ENCODE data around the gene GALNT12. TPM values are rescaled to one million over a fixed set of nuclear protein-coding genes. Genes with fewer than 3 reads are reported as not detected.

GALNT12 gene
- total RNA-seq, 1 donor from 2014 or later, result 10.2 TPM

DNA sequence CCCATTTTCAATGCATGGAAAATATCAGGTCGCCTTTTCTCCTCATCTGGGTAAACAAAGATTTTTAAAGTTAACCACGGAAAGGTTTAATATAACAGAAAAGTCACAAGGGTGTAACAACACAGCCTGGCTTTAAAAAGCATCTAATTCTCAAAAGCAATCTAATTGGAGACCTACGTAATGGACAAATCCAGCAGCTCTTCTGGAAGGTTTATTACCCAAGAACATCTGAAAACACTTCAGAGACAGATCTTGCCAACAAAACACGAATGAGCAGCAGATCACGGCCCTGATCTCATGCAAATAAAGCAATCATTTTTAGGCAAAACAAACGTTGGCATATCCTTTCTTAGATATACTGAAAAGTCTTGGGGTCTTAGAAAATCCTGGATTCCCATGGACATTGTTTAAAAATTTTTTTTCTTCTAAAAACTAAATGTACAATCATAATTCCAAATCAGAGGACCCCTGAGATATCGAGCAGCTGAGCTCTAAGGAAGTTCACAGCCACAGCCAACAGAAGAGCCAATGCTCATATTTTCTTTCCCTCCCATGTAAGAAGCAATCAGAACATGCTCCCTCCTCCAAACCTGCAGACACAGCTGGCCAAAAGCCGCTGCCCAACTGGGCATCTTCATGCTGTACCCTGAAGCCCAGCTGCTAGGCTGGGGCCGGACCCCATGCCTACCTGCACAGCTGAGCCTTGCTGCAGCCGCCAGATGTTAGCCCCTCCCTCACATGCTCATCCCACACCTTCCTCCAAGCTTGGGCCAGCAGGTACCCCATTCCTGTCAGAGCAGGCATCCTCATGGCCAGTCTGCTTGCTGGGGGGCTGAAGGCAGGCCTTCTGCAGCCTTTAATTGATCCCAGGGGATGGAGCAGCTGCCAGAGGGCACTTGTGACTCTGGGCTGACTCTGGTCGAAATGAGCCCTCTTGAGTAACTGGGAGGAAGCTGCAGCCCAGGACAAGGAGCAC lies 22.4 kb upstream of the GALNT12 start:
- no peaks in the 10 kb centered on the region for H3K36me3 ChIP-seq (ENCODE audit: control insufficient read depth, insufficient read depth, low read length)
- TF ChIP-seq, protein P1, sequence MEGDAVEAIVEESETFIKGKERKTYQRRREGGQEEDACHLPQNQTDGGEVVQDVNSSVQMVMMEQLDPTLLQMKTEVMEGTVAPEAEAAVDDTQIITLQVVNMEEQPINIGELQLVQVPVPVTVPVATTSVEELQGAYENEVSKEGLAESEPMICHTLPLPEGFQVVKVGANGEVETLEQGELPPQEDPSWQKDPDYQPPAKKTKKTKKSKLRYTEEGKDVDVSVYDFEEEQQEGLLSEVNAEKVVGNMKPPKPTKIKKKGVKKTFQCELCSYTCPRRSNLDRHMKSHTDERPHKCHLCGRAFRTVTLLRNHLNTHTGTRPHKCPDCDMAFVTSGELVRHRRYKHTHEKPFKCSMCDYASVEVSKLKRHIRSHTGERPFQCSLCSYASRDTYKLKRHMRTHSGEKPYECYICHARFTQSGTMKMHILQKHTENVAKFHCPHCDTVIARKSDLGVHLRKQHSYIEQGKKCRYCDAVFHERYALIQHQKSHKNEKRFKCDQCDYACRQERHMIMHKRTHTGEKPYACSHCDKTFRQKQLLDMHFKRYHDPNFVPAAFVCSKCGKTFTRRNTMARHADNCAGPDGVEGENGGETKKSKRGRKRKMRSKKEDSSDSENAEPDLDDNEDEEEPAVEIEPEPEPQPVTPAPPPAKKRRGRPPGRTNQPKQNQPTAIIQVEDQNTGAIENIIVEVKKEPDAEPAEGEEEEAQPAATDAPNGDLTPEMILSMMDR (IDR thresholded peaks at IDR 0.05; ENCODE audit: insufficient read depth, low read length, poor library complexity, severe bottlenecking), result no peak
- H3K27me3 ChIP-seq (ENCODE audit: control insufficient read depth, insufficient read depth, low read length), result no peaks in the 10 kb centered on the region
- H3K4me3 ChIP-seq (ENCODE audit: low read depth, low read length), result no peak overlapping the region
- no peak for DNase-seq (ENCODE audit: low read depth)

DNA sequence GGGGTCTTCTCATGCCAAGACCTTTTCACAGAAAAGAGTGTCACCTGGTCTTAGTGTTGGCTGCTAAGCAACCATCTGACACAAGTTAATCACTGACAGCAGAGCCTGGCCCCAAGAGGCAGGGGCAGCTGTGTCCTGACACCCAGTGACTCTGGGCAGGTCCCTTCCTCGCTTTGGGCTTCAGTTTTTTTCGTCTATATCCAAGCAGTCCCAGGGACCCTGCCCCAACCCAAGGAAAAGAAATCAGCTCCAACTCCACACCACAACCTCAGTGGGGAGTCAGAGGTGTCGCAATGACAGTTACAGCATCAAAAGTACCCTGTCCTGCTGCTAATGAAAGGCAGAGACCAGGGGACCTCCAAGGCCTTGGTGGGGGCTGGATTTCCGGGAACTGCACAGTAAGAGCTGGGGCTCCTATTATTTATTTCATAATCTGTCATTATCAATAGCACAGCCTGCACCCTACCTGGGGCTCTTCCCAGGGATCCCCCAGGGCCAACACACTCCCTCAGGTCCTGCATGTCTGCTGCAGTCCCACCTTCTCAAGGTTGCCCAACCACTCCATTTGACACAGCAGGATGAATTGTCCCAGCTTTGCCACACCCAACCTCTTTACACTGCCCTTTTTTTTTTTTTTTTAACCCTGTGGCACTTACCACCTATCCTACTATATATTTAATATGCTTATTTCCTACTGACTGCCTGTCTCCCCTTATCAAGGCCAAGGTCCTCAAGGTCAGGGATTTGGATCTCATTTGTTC lies 20.5 kb upstream of the GALNT12 start:
- Histone ChIP-seq H3K36me3 (ENCODE audit: control insufficient read depth, insufficient read depth, low read length) (no peaks in the 10 kb centered on the region), H3K4me3 (ENCODE audit: low read depth, low read length) (no peak overlapping the region), H3K27me3 (ENCODE audit: control insufficient read depth, insufficient read depth, low read length) (no peaks in the 10 kb centered on the region)
- DNase-seq (ENCODE audit: low read depth), result no peak
- TF ChIP-seq, protein P1 (IDR thresholded peaks at IDR 0.05; ENCODE audit: insufficient read depth, low read length, poor library complexity, severe bottlenecking), result no peak

DNA sequence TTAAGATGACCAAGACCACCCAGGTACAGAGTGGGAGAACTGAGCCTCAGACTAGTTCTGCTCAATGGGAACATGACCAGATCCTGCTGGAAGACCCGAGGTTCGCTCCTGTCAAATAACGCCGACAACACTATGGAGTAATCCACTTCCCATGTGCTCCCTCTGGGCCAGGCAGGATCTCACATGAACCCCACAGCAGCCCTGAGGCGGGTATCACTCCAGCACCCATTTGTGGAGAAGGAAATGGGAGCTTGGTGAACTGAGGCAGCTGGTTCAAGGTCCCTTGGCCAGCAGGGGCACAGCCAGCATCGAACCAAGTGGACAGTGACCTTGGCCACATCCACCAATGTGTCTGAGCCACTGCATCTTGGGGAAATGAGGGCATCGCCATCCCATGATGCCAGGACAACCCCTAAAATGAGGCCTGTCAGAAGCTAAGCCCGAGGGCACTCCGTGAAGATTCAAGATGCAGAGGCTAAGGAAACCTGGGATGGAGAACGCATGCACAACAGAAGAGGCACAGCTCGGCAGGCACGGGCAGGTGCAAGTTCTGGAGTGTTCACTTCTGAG lies 19.6 kb upstream of the GALNT12 start:
- Histone ChIP-seq H3K4me3 (ENCODE audit: low read depth, low read length) (no peak overlapping the region), H3K27me3 (ENCODE audit: control insufficient read depth, insufficient read depth, low read length) (no peaks in the 10 kb centered on the region), H3K36me3 (ENCODE audit: control insufficient read depth, insufficient read depth, low read length) (no peaks in the 10 kb centered on the region)
- TF ChIP-seq, protein P1 (IDR thresholded peaks at IDR 0.05; ENCODE audit: insufficient read depth, low read length, poor library complexity, severe bottlenecking), result no peak
- DNase-seq (ENCODE audit: low read depth), result no peak

DNA sequence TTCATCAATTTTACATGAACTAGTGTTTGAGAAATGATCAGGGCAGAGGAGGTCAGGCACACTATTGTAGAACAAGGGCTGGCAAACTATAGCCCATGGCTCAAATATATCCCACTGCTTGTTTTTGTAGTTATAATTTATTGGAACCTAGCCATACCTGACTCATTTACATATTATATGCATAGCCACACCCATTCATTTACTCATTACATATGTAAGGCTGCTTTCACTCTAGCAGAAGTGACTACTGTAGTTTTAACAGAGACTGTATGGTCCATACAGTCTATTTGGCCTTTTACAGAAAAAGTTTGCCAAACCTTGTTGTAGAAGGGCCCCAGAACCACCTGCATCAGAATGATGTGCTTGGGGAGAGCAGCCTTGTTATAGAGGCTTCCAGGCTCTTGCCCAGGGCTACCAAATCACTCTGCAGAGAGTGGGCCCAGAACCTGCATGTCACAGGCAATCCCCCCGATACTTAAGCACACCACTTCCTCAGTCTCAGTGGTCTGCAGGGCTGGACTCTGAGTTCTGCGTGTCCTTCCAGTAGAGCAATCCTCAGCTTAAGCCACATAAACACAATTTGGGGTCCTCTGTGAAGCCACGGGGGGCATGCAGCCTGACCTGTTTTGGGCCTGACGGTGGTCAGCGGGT lies 17.9 kb upstream of the GALNT12 start:
- DNase-seq (ENCODE audit: low read depth), result no peak
- Histone ChIP-seq H3K36me3 (ENCODE audit: control insufficient read depth, insufficient read depth, low read length) (no peaks in the 10 kb centered on the region), H3K27me3 (ENCODE audit: control insufficient read depth, insufficient read depth, low read length) (no peaks in the 10 kb centered on the region), H3K4me3 (ENCODE audit: low read depth, low read length) (no peak overlapping the region)
- TF ChIP-seq, protein P1 (IDR thresholded peaks at IDR 0.05; ENCODE audit: insufficient read depth, low read length, poor library complexity, severe bottlenecking), result no peak

DNA sequence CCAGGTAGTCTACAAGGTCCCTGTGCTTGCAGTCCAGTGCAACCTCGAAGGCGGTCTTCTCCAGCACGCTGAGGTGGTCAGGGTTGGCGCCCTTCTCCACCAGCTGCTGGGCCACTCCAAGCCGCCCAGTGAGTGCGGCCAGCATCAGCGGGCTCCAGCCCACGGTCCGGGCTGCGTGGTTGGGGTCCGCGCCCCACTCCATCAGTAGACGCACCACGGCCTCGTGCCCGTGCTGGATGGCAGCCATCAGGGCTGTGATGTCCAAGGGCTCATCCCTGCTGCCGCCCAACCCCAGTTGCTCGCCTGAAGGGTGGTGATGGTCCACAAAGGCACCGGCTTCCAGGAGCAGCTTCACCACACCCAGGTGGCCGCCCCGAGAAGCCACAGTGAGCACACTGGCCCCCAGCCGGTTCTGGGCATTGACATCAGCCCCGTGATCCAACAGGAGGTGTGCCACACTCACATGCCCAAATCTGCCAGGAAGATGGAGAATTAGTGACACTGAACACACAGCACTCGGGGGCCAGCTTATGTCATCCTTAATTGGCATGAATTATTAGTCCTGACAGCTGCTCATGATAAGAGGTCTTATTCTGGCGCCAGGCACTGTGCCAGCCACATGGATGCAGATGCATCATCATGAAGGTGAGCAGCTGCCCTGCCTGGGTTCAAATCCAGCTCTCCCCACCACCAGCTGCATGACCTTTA lies 17.2 kb upstream of the GALNT12 start:
- Histone ChIP-seq H3K27me3 (ENCODE audit: control insufficient read depth, insufficient read depth, low read length) (no peaks in the 10 kb centered on the region), H3K4me3 (ENCODE audit: low read depth, low read length) (no peak overlapping the region), H3K36me3 (ENCODE audit: control insufficient read depth, insufficient read depth, low read length) (no peaks in the 10 kb centered on the region)
- TF ChIP-seq, protein P1 (IDR thresholded peaks at IDR 0.05; ENCODE audit: insufficient read depth, low read length, poor library complexity, severe bottlenecking), result no peak
- DNase-seq (ENCODE audit: low read depth), result no peak
